ENCODE measurements around the gene RGS5.

- no peak for TF ChIP-seq CTCF (IDR thresholded peaks at IDR 0.05)
- TF ChIP-seq POLR2A (IDR thresholded peaks at IDR 0.05): no peak
Measured at GRCh38 chr1:163248064-163248463, 45.3 kb upstream of the RGS5 start.

All from right lobe of liver (tissue), 4 donors.